GM23248 (cell line): Measurements from ENCODE around the gene LSP1. TPM values are rescaled to one million over a fixed set of nuclear protein-coding genes. Genes with fewer than 3 reads are reported as not detected.
A peak's percentile ranks its signal among the peaks of the same experiment; 100 is the strongest.

Experiments
- DNase-seq: peaks from one replicate; pipeline ENCODE4 v3.0.0-alpha.2; 2015
- H2AFZ ChIP-seq: fragments of 200-600 bp; sonication (generic); 2 replicates; pipeline ENCODE4 v1.6.1; 2016; ENCODE audit warnings: antibody characterized with exemption
- H3F3A ChIP-seq: fragments of 200-600 bp; sonication (generic); 2 replicates; pipeline ENCODE4 v1.6.1; 2016; ENCODE audit warnings: mild to moderate bottlenecking, antibody characterized with exemption, mixed run types; ENCODE audit not compliant: insufficient read depth
- H3K27ac ChIP-seq: fragments of 200-600 bp; sonication (generic); 2 replicates; pipeline ENCODE4 v1.5.1; 2016; ENCODE audit warnings: mild to moderate bottlenecking
- H3K27me3 ChIP-seq: fragments of 200-600 bp; sonication (generic); replicated peaks from 2 replicates; pipeline ENCODE4 v1.6.1; 2016; ENCODE audit warnings: mild to moderate bottlenecking; ENCODE audit not compliant: insufficient read depth
- H3K36me3 ChIP-seq: fragments of 200-600 bp; sonication (generic); 2 replicates; pipeline ENCODE4 v1.6.1; 2016; ENCODE audit warnings: low read depth, mild to moderate bottlenecking
- H3K4me1 ChIP-seq: fragments of 200-600 bp; sonication (generic); 2 replicates; pipeline ENCODE4 v1.6.1; 2016; ENCODE audit warnings: mild to moderate bottlenecking; ENCODE audit not compliant: insufficient read depth
- H3K4me2 ChIP-seq: fragments of 200-600 bp; sonication (generic); one replicate; pipeline ENCODE4 v1.6.1; 2016; ENCODE audit warnings: mild to moderate bottlenecking; ENCODE audit not compliant: unreplicated experiment
- H3K4me3 ChIP-seq: fragments of 200-600 bp; sonication (generic); 2 replicates; pipeline ENCODE4 v1.5.1; 2016; ENCODE audit warnings: mild to moderate bottlenecking
- H3K79me2 ChIP-seq: fragments of 200-600 bp; sonication (generic); 2 replicates; pipeline ENCODE4 v1.6.1; 2016; ENCODE audit warnings: mild to moderate bottlenecking; ENCODE audit not compliant: insufficient read depth
- H3K9ac ChIP-seq: fragments of 200-600 bp; sonication (generic); 2 replicates; pipeline ENCODE4 v1.6.1; 2016; ENCODE audit warnings: mild to moderate bottlenecking
- H3K9me2 ChIP-seq: fragments of 200-600 bp; sonication (generic); 2 replicates; pipeline ENCODE4 v1.6.1; 2016; ENCODE audit warnings: mixed run types, mild to moderate bottlenecking, moderate library complexity; ENCODE audit not compliant: insufficient read depth
- H3K9me3 ChIP-seq: fragments of 200-600 bp; sonication (generic); one replicate; pipeline ENCODE4 v1.6.1; 2017; ENCODE audit warnings: low read depth
- H4K20me1 ChIP-seq: fragments of 200-600 bp; sonication (generic); 2 replicates; pipeline ENCODE4 v1.6.0; 2016; ENCODE audit not compliant: insufficient read depth
- EZH2 ChIP-seq: fragments of 200-600 bp; sonication (generic); IDR thresholded peaks from 2 replicates; pipeline ENCODE4 v1.6.1; 2018; ENCODE audit warnings: antibody characterized with exemption, mild to moderate bottlenecking; ENCODE audit not compliant: insufficient read depth, poor library complexity, severe bottlenecking
- EZH2phosphoT487 ChIP-seq: fragments of 200-600 bp; sonication (generic); IDR thresholded peaks from 2 replicates; pipeline ENCODE4 v1.6.1; 2018; ENCODE audit warnings: antibody characterized with exemption, moderate library complexity, mild to moderate bottlenecking, low read depth; ENCODE audit not compliant: insufficient read depth
- WGBS, 2 experiments: methylation state at CpG; one replicate each; pipeline ENCODE4 v1.1.6; 2015 to 2017; ENCODE audit warnings: low lambda C conversion rate in 2 of 2, low coverage in 1 of 2; ENCODE audit errors: missing lambda C conversion rate in 2 of 2; 5-methylcytosine and 5-hydroxymethylcytosine counted together
- in situ Hi-C: fragments of 300-500 bp; cut with MboI; formaldehyde crosslinking; loops from 2 replicates; pipeline ENCODE4 v1.15.0; 2020
- polyA plus RNA-seq: library from polyadenylated mRNA; unstranded; fragments of >200 nt; fragmentation: Nextera tagmentation; extraction: Ambion mirVana; gene quantifications from 2 replicates; pipeline ENCODE4 v1.2.1, GENCODE V29; 2016
- total RNA-seq: library from RNA; depleted of rRNA; stranded (reverse); fragments of >200 nt; shearing (Covaris generic); gene quantifications from 2 replicates; pipeline ENCODE4 v1.2.3, GENCODE V29; 2014

Gene LSP1
- total and polyA plus RNA-seq, 2 experiments from 2014 or later: 0.36 TPM; not detected in 1

- TF ChIP-seq EZH2: no peak
- TF ChIP-seq EZH2phosphoT487: no peak
- Histone ChIP-seq H3K27me3 (no peaks in the 10 kb centered on the region; the same call in 1 of the 2 replicates), H3K36me3 (no peaks in the 10 kb centered on the region), H3K79me2 (no peaks in the 10 kb centered on the region), H2AFZ (no peak overlapping the region), H3K9ac (no peak overlapping the region), H4K20me1 (no peaks in the 10 kb centered on the region), H3K27ac (no peak overlapping the region), H3K4me1 (peaks cover 27% of the 10 kb centered on the region), H3F3A (no peaks in the 10 kb centered on the region), H3K4me2 (no peak overlapping the region), H3K9me2 (no peaks in the 10 kb centered on the region), H3K4me3 (no peak overlapping the region), H3K9me3 (no peaks in the 10 kb centered on the region)
- in situ Hi-C loops: no loop called here
- WGBS, 2 experiments: 74 to 75% methylated on average over 33 of the region's 33 CpGs
- no peak for DNase-seq
These were observed 22.3 kb upstream of the LSP1 start for GRCh38 chr11:1830322-1831223.

- DNase-seq: no peak
- Histone ChIP-seq H2AFZ (no peak overlapping the region), H3K36me3 (no peaks in the 10 kb centered on the region), H3K4me2 (no peak overlapping the region), H3K4me3 (no peak overlapping the region), H3K27me3 (no peaks in the 10 kb centered on the region; the same call in 1 of the 2 replicates), H3K4me1 (peaks cover 23% of the 10 kb centered on the region), H3K27ac (no peak overlapping the region), H4K20me1 (no peaks in the 10 kb centered on the region), H3K79me2 (no peaks in the 10 kb centered on the region), H3F3A (no peaks in the 10 kb centered on the region), H3K9me3 (no peaks in the 10 kb centered on the region), H3K9ac (no peak overlapping the region), H3K9me2 (no peaks in the 10 kb centered on the region)
- in situ Hi-C loops: no loop called here
- 54 to 67% methylated on average over 20 to 26 of the region's 26 CpGs for WGBS, 2 experiments
- no peak for TF ChIP-seq EZH2
- TF ChIP-seq EZH2phosphoT487: no peak
These were observed 21.3 kb upstream of the LSP1 start for GRCh38 chr11:1831338-1832210.

- no peak overlapping the region for H3K4me3 ChIP-seq
- H2AFZ ChIP-seq: no peak overlapping the region
- no peak overlapping the region for H3K4me2 ChIP-seq
- TF ChIP-seq EZH2 (no peak), EZH2phosphoT487 (no peak)
- H3F3A ChIP-seq: no peaks in the 10 kb centered on the region
- no peak overlapping the region for H3K27ac ChIP-seq
- no peaks in the 10 kb centered on the region for H3K36me3 ChIP-seq
- no peaks in the 10 kb centered on the region for H4K20me1 ChIP-seq
- peaks cover 15% of the 10 kb centered on the region for H3K4me1 ChIP-seq
- no peak overlapping the region for H3K9ac ChIP-seq
- in situ Hi-C loops: no loop called here
- 17 to 31% methylated on average over 19 to 36 of the region's 40 CpGs for WGBS, 2 experiments
- no peaks in the 10 kb centered on the region for H3K9me3 ChIP-seq
- H3K79me2 ChIP-seq: no peaks in the 10 kb centered on the region
- DNase-seq: peak; percentile 28
- H3K9me2 ChIP-seq: no peaks in the 10 kb centered on the region
- no peaks in the 10 kb centered on the region; the same call in 1 of the 2 replicates for H3K27me3 ChIP-seq
These were observed 20.5 kb upstream of the LSP1 start for GRCh38 chr11:1832211-1832919.

GRCh38 chr11:1832920-1833295, 20.0 kb upstream of the LSP1 start:
- H3K36me3 ChIP-seq: no peaks in the 10 kb centered on the region
- H2AFZ ChIP-seq: no peak overlapping the region
- no peaks in the 10 kb centered on the region; the same call in 1 of the 2 replicates for H3K27me3 ChIP-seq
- H3K27ac ChIP-seq: no peak overlapping the region
- 46 to 47% methylated on average over 17 of the region's 17 CpGs for WGBS, 2 experiments
- H3K4me1 ChIP-seq: peaks cover 10% of the 10 kb centered on the region
- DNase-seq: no peak
- H3K4me3 ChIP-seq: no peak overlapping the region
- no peaks in the 10 kb centered on the region for H4K20me1 ChIP-seq
- H3K9me3 ChIP-seq: no peaks in the 10 kb centered on the region
- H3K9ac ChIP-seq: no peak overlapping the region
- in situ Hi-C loops: no loop called here
- no peak for TF ChIP-seq EZH2phosphoT487
- no peak for TF ChIP-seq EZH2
- H3F3A ChIP-seq: no peaks in the 10 kb centered on the region
- H3K79me2 ChIP-seq: no peaks in the 10 kb centered on the region
- no peak overlapping the region for H3K4me2 ChIP-seq
- no peaks in the 10 kb centered on the region for H3K9me2 ChIP-seq
